Transverse colon (tissue), 4 donors: ENCODE data around the gene ZIK1. TPM values are rescaled to one million over a fixed set of nuclear protein-coding genes. Genes with fewer than 3 reads are reported as not detected.

Experiments used
- DNase-seq: peaks from one replicate; pipeline ENCODE4 v3.0.0-alpha.2; 2019
- H3K27ac ChIP-seq, 4 donors: fragments of 200-600 bp; sonication (generic); 2 replicates each; pipeline ENCODE4 v1.5.1; 2016 to 2018; ENCODE audit warnings: inconsistent platforms in 4 of 4
- H3K27me3 ChIP-seq: fragments of 200-600 bp; sonication (generic); 2 replicates; pipeline ENCODE4 v1.5.1; 2017; ENCODE audit warnings: inconsistent platforms
- H3K36me3 ChIP-seq, 4 donors: fragments of 200-600 bp; sonication (generic); 2 replicates each; pipeline ENCODE4 v1.5.1; 2017 to 2019; ENCODE audit warnings: inconsistent platforms in 4 of 4
- H3K4me1 ChIP-seq, 4 donors: fragments of 200-600 bp; sonication (generic); 2 replicates each; pipeline ENCODE4 v1.5.1; 2017 to 2020; ENCODE audit warnings: inconsistent platforms in 4 of 4
- H3K4me3 ChIP-seq, 4 donors: fragments of 200-600 bp; sonication (generic); 1 replicate in 1 of 4; 2 replicates in 3 of 4; pipeline versions ENCODE4 v1.5.1 to v1.6.1; 2017 to 2019; ENCODE audit warnings: inconsistent platforms in 4 of 4
- H3K9me3 ChIP-seq, 2 donors: fragments of 200-600 bp; sonication (generic); 2 replicates each; pipeline ENCODE4 v1.5.1; 2017 to 2019; ENCODE audit warnings: inconsistent platforms in 2 of 2
- CTCF ChIP-seq, 5 experiments: fragments of 200-600 bp in 3 of 5; fragments of 450-650 bp in 2 of 5; sonication (generic) in 3 of 5; IDR thresholded peaks; 1 replicate in 2 of 5; 2 replicates in 3 of 5; pipeline ENCODE4 v1.5.1; 2016 to 2017; ENCODE audit warnings: antibody characterized with exemption in 5 of 5, inconsistent platforms in 3 of 5, mild to moderate bottlenecking in 2 of 5, moderate library complexity in 1 of 5
- EP300 ChIP-seq: sonication (generic); formaldehyde crosslinking; IDR thresholded peaks from one replicate; pipeline ENCODE4 v1.6.1; 2017; ENCODE audit warnings: antibody characterized with exemption, low read depth
- POLR2A ChIP-seq: fragments of 450-650 bp; IDR thresholded peaks from one replicate; pipeline ENCODE4 v1.6.1; 2016; ENCODE audit warnings: antibody characterized with exemption, mild to moderate bottlenecking, moderate library complexity
- POLR2AphosphoS5 ChIP-seq, 3 donors: sonication (generic); formaldehyde crosslinking; IDR thresholded peaks; one replicate each; pipeline ENCODE4 v1.6.1; 2016; ENCODE audit warnings: antibody characterized with exemption in 3 of 3
- WGBS, 2 donors: methylation state at CpG; one replicate each; pipeline ENCODE4 v1.1.5; 2018; ENCODE audit warnings: low coverage in 1 of 2; 5-methylcytosine and 5-hydroxymethylcytosine counted together
- in situ Hi-C, 4 donors: fragments of 200-750 bp; cut with MboI; loops; one replicate each; pipeline versions ENCODE4 v1.15.0 to v1.15.1; 2017; ENCODE audit warnings: low sequenced_read_pairs in 3 of 4, low pct_ligation_motif_present in 1 of 4, low pct_unique_long_range_greater_than_20kb in 1 of 4
- intact Hi-C: fragments of 100-400 bp; cut with DNase I; formaldehyde crosslinking; loops from one replicate; pipeline ENCODE4 v1.15.1; 2023; ENCODE audit warnings: low total_unique reads
- total RNA-seq, 4 donors: library from RNA; depleted of rRNA; stranded (reverse); fragments of >200 nt; gene quantifications; one replicate each; pipeline ENCODE4 v1.1.0, GENCODE V29; 2016

The ZIK1 gene
- total RNA-seq, 4 donors from 2014 or later: 0.40 to 3.3 (median 1.2) TPM

GRCh38 chr19:57587529-57587928 lies 3.6 kb downstream of the ZIK1 start:
- H3K4me3 ChIP-seq: no peak overlapping the region
- in situ Hi-C loops: no loop called here
- 85 to 100% methylated on average over 1 of the region's 1 CpG for WGBS, 2 donors
- no peak for DNase-seq
- TF ChIP-seq CTCF (IDR thresholded peaks at IDR 0.05) (no peak), EP300 (no peak), POLR2A (no peak), POLR2AphosphoS5 (IDR thresholded peaks at IDR 0.05) (no peak)
- peaks cover 42 to 47% of the 10 kb centered on the region in 2 donors for H3K9me3 ChIP-seq
- H3K4me1 ChIP-seq: peaks cover 0 to 14% (median 5%) of the 10 kb centered on the region in 4 donors
- no peaks in the 10 kb centered on the region for H3K27me3 ChIP-seq
- H3K36me3 ChIP-seq: peaks cover 0 to 33% (median 10%) of the 10 kb centered on the region in 4 donors
- intact Hi-C loops: no loop called here
- H3K27ac ChIP-seq: no peak overlapping the region

- no peak for DNase-seq
- Histone ChIP-seq H3K9me3 (peaks cover 4 to 8% of the 10 kb centered on the region in 2 donors), H3K36me3 (peaks cover 0 to 6% (median 1%) of the 10 kb centered on the region in 4 donors), H3K4me3 (peak overlapping the region in 3 of 4 donors; percentile 48 to 74 (median 66)), H3K4me1 (peaks cover 4 to 13% (median 9%) of the 10 kb centered on the region in 4 donors), H3K27ac (peak overlapping the region in 2 of 4 donors; percentile 30 to 32), H3K27me3 (no peaks in the 10 kb centered on the region)
- no peak for TF ChIP-seq CTCF (IDR thresholded peaks at IDR 0.05)
- no peak for TF ChIP-seq POLR2A
- TF ChIP-seq POLR2AphosphoS5 (IDR thresholded peaks at IDR 0.05): no peak
- TF ChIP-seq EP300: no peak
- in situ Hi-C loops (no loop called here), intact Hi-C loops (loop anchor here (10.0 kb wide), 1 partner anchor 255 kb away; no protein-coding TSS in a partner anchor)
- 59 to 90% methylated on average over 2 to 8 of the region's 8 CpGs for WGBS, 2 donors
Measured at GRCh38 chr19:57599377-57599760, 15.4 kb downstream of the ZIK1 start.

GRCh38 chr19:57599761-57600383 lies 15.9 kb downstream of the ZIK1 start, which contains the start of gene ZNF530:
Gene ZNF530 (plus strand): TSS chr19:57599885. CDS start chr19:57604346, 4,461 bp downstream.
- peaks cover 5 to 10% of the 10 kb centered on the region in 2 donors for H3K9me3 ChIP-seq
- intact Hi-C loops (loop anchor here (10.0 kb wide), 1 partner anchor 255 kb away; no protein-coding TSS in a partner anchor), in situ Hi-C loops (no loop called here)
- peak within 1 kb of the TSS; percentile 38 to 74 (median 57) for H3K4me3 ChIP-seq
- TF ChIP-seq POLR2AphosphoS5 (IDR thresholded peaks at IDR 0.05): peak; percentile 38 to 87 (median 87)
- no peak for TF ChIP-seq POLR2A
- TF ChIP-seq EP300: no peak
- no peak for TF ChIP-seq CTCF (IDR thresholded peaks at IDR 0.05)
- 4% methylated on average over 22 of the region's 53 CpGs; no CpG with 5 or more reads in 1 of the 2 donors for WGBS, 2 donors
- peak within 1 kb of the TSS in 3 of 4 donors; percentile 30 to 34 (median 32) for H3K27ac ChIP-seq
- no peaks in the 10 kb centered on the region for H3K27me3 ChIP-seq
- DNase-seq: peak; percentile 94
- H3K36me3 ChIP-seq: peaks cover 0 to 11% (median 2%) of the 10 kb centered on the region in 4 donors
- H3K4me1 ChIP-seq: peaks cover 4 to 13% (median 9%) of the 10 kb centered on the region in 4 donors

GRCh38 chr19:57606931-57607330 lies 23.0 kb downstream of the ZIK1 start:
- no peak overlapping the region for H3K4me3 ChIP-seq
- H3K27me3 ChIP-seq: no peaks in the 10 kb centered on the region
- no peak for DNase-seq
- H3K27ac ChIP-seq: no peak overlapping the region
- intact Hi-C loops (no loop called here), in situ Hi-C loops (no loop called here)
- peaks cover 44% of the 10 kb centered on the region in 2 donors for H3K9me3 ChIP-seq
- no peaks in the 10 kb centered on the region for H3K4me1 ChIP-seq
- WGBS, 2 donors: 88 to 98% methylated on average over 2 to 5 of the region's 5 CpGs
- H3K36me3 ChIP-seq: peaks cover 0 to 28% (median 11%) of the 10 kb centered on the region in 4 donors
- TF ChIP-seq EP300 (no peak), POLR2A (no peak), CTCF (IDR thresholded peaks at IDR 0.05) (no peak), POLR2AphosphoS5 (IDR thresholded peaks at IDR 0.05) (no peak)
